Fibroblast of lung (primary cell): ENCODE measurements around the gene KIAA0586. TPM values are rescaled to one million over a fixed set of nuclear protein-coding genes. Genes with fewer than 3 reads are reported as not detected.

Experiments used
- DNase-seq, 2 donors: peaks; one replicate each; pipeline versions ENCODE4 v3.0.0 to v3.0.0-alpha.2; 2010; ENCODE audit warnings: low read depth in 2 of 2
- H2AFZ ChIP-seq: 2 replicates; pipeline ENCODE4 v1.5.1; 2012; ENCODE audit warnings: low read length, control low read depth, inconsistent platforms
- H3K27ac ChIP-seq: 2 replicates; pipeline ENCODE4 v1.5.1; 2011; ENCODE audit warnings: low read length, control low read depth; ENCODE audit not compliant: insufficient read depth
- H3K27me3 ChIP-seq: 2 replicates; pipeline ENCODE4 v1.5.1; 2011; ENCODE audit warnings: mild to moderate bottlenecking, low read length; ENCODE audit not compliant: control insufficient read depth, insufficient read depth
- H3K36me3 ChIP-seq: 2 replicates; pipeline ENCODE4 v1.5.1; 2011; ENCODE audit warnings: low read length; ENCODE audit not compliant: control insufficient read depth, insufficient read depth
- H3K4me1 ChIP-seq: 2 replicates; pipeline ENCODE4 v1.5.1; 2011; ENCODE audit warnings: low read length; ENCODE audit not compliant: control insufficient read depth, insufficient read depth; ENCODE audit errors: extremely low read depth
- H3K4me2 ChIP-seq: 2 replicates; pipeline ENCODE4 v1.5.1; 2011; ENCODE audit warnings: low read length, control low read depth; ENCODE audit not compliant: insufficient read depth; ENCODE audit errors: extremely low read depth
- H3K4me3 ChIP-seq, 4 experiments: fragments of 200-600 bp in 1 of 4; sonication (generic) in 1 of 4; replicated peaks in 1 of 4; 2 replicates each; pipeline ENCODE4 v1.5.1; 2011 to 2016; ENCODE audit warnings: low read length in 4 of 4, low read depth in 3 of 4, mild to moderate bottlenecking in 3 of 4, control low read depth in 2 of 4, inconsistent platforms in 1 of 4, mixed read lengths in 1 of 4; ENCODE audit not compliant: insufficient read depth in 1 of 4; ENCODE audit errors: control extremely low read depth in 1 of 4
- H3K79me2 ChIP-seq: 2 replicates; pipeline ENCODE4 v1.5.1; 2012; ENCODE audit warnings: mild to moderate bottlenecking, low read length, inconsistent platforms; ENCODE audit not compliant: control insufficient read depth, insufficient read depth
- H3K9ac ChIP-seq: 2 replicates; pipeline ENCODE4 v1.5.1; 2011; ENCODE audit warnings: mild to moderate bottlenecking, low read length, control low read depth; ENCODE audit not compliant: insufficient read depth
- H3K9me3 ChIP-seq: 2 replicates; pipeline ENCODE4 v1.5.1; 2012; ENCODE audit warnings: low read depth, low read length; ENCODE audit not compliant: control insufficient read depth, insufficient read depth
- H4K20me1 ChIP-seq: 2 replicates; pipeline ENCODE4 v1.5.1; 2011; ENCODE audit warnings: low read length; ENCODE audit not compliant: control insufficient read depth, insufficient read depth; ENCODE audit errors: extremely low read depth
- CTCF ChIP-seq, 2 donors: IDR thresholded peaks in 1 of 2; conservative IDR thresholded peaks in 1 of 2; 1 replicate in 1 of 2; 2 replicates in 1 of 2; pipeline ENCODE4 v1.5.1; 2011 to 2012; ENCODE audit warnings: low read length in 2 of 2, control low read depth in 1 of 2, inconsistent platforms in 1 of 2, low read depth in 1 of 2, mild to moderate bottlenecking in 1 of 2
- EZH2 ChIP-seq: IDR thresholded peaks from 2 replicates; pipeline ENCODE4 v1.5.1; 2012; ENCODE audit warnings: low read length, control low read depth, mild to moderate bottlenecking; ENCODE audit errors: missing control alignments
- polyA plus RNA-seq, 2 donors: library from polyadenylated mRNA; depleted of rRNA in 1 of 2; stranded (reverse) in 1 of 2; unstranded in 1 of 2; fragments of >200 nt; gene quantifications; 2 replicates each; pipeline ENCODE4 v1.2.1, GENCODE V29; 2011 to 2012; ENCODE audit warnings: missing spikeins in 1 of 2
- total RNA-seq: library from RNA; depleted of rRNA; stranded (reverse); fragments of >200 nt; gene quantifications from 2 replicates; pipeline ENCODE4 v1.2.1, GENCODE V29; 2014

The KIAA0586 gene
- total and polyA plus RNA-seq, 2 donors (not counting 1 experiment from before 2014, with no cell fraction given), result 17.8 to 18.9 TPM

GRCh38 chr14:58557242-58557641 is 129.7 kb downstream of the KIAA0586 start:
- Histone ChIP-seq H3K9ac (no peak overlapping the region), H3K4me2 (no peak overlapping the region), H3K27ac (no peak overlapping the region), H3K4me3 (no peak overlapping the region), H3K4me1 (no peaks in the 10 kb centered on the region), H3K9me3 (no peaks in the 10 kb centered on the region), H3K79me2 (no peaks in the 10 kb centered on the region), H2AFZ (no peak overlapping the region), H3K27me3 (no peaks in the 10 kb centered on the region), H3K36me3 (no peaks in the 10 kb centered on the region), H4K20me1 (no peaks in the 10 kb centered on the region)
- TF ChIP-seq CTCF (conservative IDR thresholded peaks at IDR 0.05 in 1 of 2, IDR thresholded peaks at IDR 0.05 in 1 of 2; ENCODE audit: low read depth in 1 of 2, low read length in 2 of 2) (no peak), EZH2 (no peak)
- no peak for DNase-seq

GRCh38 chr14:58560208-58560607 is 132.7 kb downstream of the KIAA0586 start:
- no peaks in the 10 kb centered on the region for H3K4me1 ChIP-seq
- H3K79me2 ChIP-seq, result no peaks in the 10 kb centered on the region
- H4K20me1 ChIP-seq, result no peaks in the 10 kb centered on the region
- DNase-seq, result peak; percentile 46 to 72
- H3K36me3 ChIP-seq, result no peaks in the 10 kb centered on the region
- no peak for TF ChIP-seq CTCF (conservative IDR thresholded peaks at IDR 0.05 in 1 of 2, IDR thresholded peaks at IDR 0.05 in 1 of 2; ENCODE audit: low read depth in 1 of 2, low read length in 2 of 2)
- no peak for TF ChIP-seq EZH2
- H3K27me3 ChIP-seq, result no peaks in the 10 kb centered on the region
- no peak overlapping the region for H3K27ac ChIP-seq
- no peak overlapping the region for H3K4me2 ChIP-seq
- no peak overlapping the region for H3K4me3 ChIP-seq
- H2AFZ ChIP-seq, result peak overlapping the region; percentile 10
- no peaks in the 10 kb centered on the region for H3K9me3 ChIP-seq
- no peak overlapping the region for H3K9ac ChIP-seq

DNA sequence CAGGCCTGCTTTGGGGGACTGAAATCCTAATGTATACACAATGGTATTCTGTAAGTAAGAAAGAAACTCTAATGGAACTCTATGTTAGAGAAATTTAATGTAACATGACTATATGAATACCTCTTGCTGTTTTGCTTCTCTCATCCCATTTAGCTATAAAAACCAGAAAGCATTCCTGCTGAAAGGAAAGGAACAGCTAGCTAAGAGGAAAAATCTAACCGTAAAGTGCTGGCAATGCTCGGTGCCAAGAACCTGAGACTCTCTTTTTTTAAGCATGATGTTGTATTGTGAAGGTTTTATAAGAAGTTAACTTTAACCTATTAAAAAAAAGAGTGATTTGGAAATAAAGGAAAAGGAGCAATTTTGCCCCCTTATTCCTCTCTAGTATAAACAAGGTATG is 134.6 kb downstream of the KIAA0586 start:
- TF ChIP-seq CTCF (conservative IDR thresholded peaks at IDR 0.05 in 1 of 2, IDR thresholded peaks at IDR 0.05 in 1 of 2; ENCODE audit: low read depth in 1 of 2, low read length in 2 of 2), result no peak
- TF ChIP-seq EZH2, result no peak
- Histone ChIP-seq H3K27ac (no peak overlapping the region), H3K27me3 (no peaks in the 10 kb centered on the region), H3K36me3 (no peaks in the 10 kb centered on the region), H4K20me1 (no peaks in the 10 kb centered on the region), H3K79me2 (no peaks in the 10 kb centered on the region), H3K4me2 (no peak overlapping the region), H2AFZ (no peak overlapping the region), H3K9ac (no peak overlapping the region), H3K9me3 (no peaks in the 10 kb centered on the region), H3K4me3 (no peak overlapping the region), H3K4me1 (no peaks in the 10 kb centered on the region)
- no peak for DNase-seq
